ENCODE measurements around the gene ACTR10.
A peak's percentile ranks its signal among the peaks of the same experiment; 100 is the strongest.

ACTR10 gene

GRCh38 chr14:58199726-58200479 lies at the start of gene ACTR10:
Gene ACTR10, plus strand, starts transcription at chr14:58200149. Its CDS starts 69 bp downstream, at chr14:58200218.
- peak; percentile 87 to 90 for DNase-seq

- no peak for DNase-seq
These were observed 49.6 kb upstream of the ACTR10 start for GRCh38 chr14:58150243-58150805.

GRCh38 chr14:58151133-58152013 lies 48.6 kb upstream of the ACTR10 start:
- DNase-seq, result peak in 1 of 2 experiments; percentile 56

GRCh38 chr14:58152014-58152857 lies 47.7 kb upstream of the ACTR10 start, which contains the start of gene ARMH4:
Gene ARMH4, minus strand, starts transcription at chr14:58152213. Its CDS starts 12,855 bp downstream, at chr14:58139358.
- peak; percentile 76 to 91 for DNase-seq

- no peak for DNase-seq
These were observed 39.4 kb upstream of the ACTR10 start for GRCh38 chr14:58160561-58160960.

GRCh38 chr14:58166005-58166983 lies 33.7 kb upstream of the ACTR10 start:
- DNase-seq, result peak; percentile 57 to 64

- DNase-seq, result no peak
These were observed 32.9 kb upstream of the ACTR10 start for GRCh38 chr14:58167057-58167456.

- no peak for DNase-seq
These were observed 32.1 kb upstream of the ACTR10 start for GRCh38 chr14:58167891-58168290.

- DNase-seq, result peak; percentile 50 to 72
These were observed 28.9 kb upstream of the ACTR10 start for GRCh38 chr14:58171090-58171489.

GRCh38 chr14:58177125-58177524 lies 22.8 kb upstream of the ACTR10 start:
- no peak for DNase-seq

GRCh38 chr14:58189176-58189575 lies 10.8 kb upstream of the ACTR10 start:
- no peak for DNase-seq

- DNase-seq, result no peak
These were observed 8.0 kb upstream of the ACTR10 start for GRCh38 chr14:58191763-58192601.

GRCh38 chr14:58193542-58193941 lies 6.4 kb upstream of the ACTR10 start:
- no peak for DNase-seq

- no peak for DNase-seq
These were observed 3.8 kb upstream of the ACTR10 start for GRCh38 chr14:58196198-58196597.

GRCh38 chr14:58198086-58198485 lies 1.9 kb upstream of the ACTR10 start:
- DNase-seq, result no peak

GRCh38 chr14:58200480-58200841 lies 512 bp downstream of the ACTR10 start:
- no peak for DNase-seq

GRCh38 chr14:58200846-58201245 lies 897 bp downstream of the ACTR10 start:
- no peak for DNase-seq

- no peak for DNase-seq
These were observed 13.2 kb downstream of the ACTR10 start for GRCh38 chr14:58213176-58213575.

GRCh38 chr14:58215191-58215914 lies 15.4 kb downstream of the ACTR10 start:
- DNase-seq, result no peak

GRCh38 chr14:58216544-58216943 lies 16.6 kb downstream of the ACTR10 start:
- no peak for DNase-seq
